H1 (cell line): ENCODE measurements around the gene EFNA3.

Source experiments
- CBX5 ChIP-seq: fragments of 300-800, 300-1000 bp; sonication (generic); IDR thresholded peaks from 2 replicates; pipeline ENCODE4 v1.7.1; 2016; ENCODE audit warnings: antibody characterized with exemption, low read length, low read depth
- TF ChIP-seq, protein P1 (sequence below): IDR thresholded peaks from 2 replicates; pipeline ENCODE4 v1.6.1; 2011; ENCODE audit warnings: low read depth, mild to moderate bottlenecking, low read length; ENCODE audit not compliant: insufficient read depth

DNA sequence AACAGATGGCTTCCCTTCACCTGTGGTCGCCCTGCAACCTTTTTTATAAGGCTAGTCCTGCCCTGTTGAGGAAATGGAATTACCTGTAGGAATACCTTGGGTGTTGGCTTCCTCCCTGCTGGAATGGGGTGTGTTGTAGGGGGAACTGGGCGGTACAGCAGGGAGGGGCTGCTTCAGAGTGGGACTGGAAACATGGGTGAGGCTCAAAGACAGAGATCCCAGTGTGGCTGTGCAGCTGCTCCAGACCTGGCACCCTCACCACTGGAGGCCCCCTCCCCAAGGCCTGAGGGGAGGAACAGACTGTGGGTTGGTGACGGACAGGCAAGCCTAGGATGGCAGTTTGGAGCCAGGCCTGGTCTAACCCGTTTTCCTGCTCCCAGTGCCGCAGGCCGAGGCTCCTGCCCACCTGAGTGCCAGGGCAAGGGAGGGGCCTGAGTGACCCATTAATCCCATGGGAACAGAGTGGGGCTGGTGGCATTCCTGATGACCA is 4.5 kb downstream of the EFNA3 start:
- TF ChIP-seq, protein P1, sequence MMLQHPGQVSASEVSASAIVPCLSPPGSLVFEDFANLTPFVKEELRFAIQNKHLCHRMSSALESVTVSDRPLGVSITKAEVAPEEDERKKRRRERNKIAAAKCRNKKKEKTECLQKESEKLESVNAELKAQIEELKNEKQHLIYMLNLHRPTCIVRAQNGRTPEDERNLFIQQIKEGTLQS, result no peak
- TF ChIP-seq CBX5, result no peak
